DND-41 (cell line): ENCODE measurements around the gene CTNNA1.

ENCODE experiments used
- EZH2 ChIP-seq: IDR thresholded peaks from 3 replicates; pipeline ENCODE4 v1.6.1; 2012; ENCODE audit warnings: borderline replicate concordance, low read depth, mild to moderate bottlenecking, moderate library complexity, low read length, inconsistent platforms; ENCODE audit not compliant: severe bottlenecking
- TF ChIP-seq, protein P1 (sequence below): IDR thresholded peaks from 2 replicates; pipeline ENCODE4 v1.5.1; 2012; ENCODE audit warnings: borderline replicate concordance, low read length, moderate library complexity, mild to moderate bottlenecking; ENCODE audit not compliant: poor library complexity, severe bottlenecking; ENCODE audit errors: extremely low read depth

- TF ChIP-seq, protein P1, sequence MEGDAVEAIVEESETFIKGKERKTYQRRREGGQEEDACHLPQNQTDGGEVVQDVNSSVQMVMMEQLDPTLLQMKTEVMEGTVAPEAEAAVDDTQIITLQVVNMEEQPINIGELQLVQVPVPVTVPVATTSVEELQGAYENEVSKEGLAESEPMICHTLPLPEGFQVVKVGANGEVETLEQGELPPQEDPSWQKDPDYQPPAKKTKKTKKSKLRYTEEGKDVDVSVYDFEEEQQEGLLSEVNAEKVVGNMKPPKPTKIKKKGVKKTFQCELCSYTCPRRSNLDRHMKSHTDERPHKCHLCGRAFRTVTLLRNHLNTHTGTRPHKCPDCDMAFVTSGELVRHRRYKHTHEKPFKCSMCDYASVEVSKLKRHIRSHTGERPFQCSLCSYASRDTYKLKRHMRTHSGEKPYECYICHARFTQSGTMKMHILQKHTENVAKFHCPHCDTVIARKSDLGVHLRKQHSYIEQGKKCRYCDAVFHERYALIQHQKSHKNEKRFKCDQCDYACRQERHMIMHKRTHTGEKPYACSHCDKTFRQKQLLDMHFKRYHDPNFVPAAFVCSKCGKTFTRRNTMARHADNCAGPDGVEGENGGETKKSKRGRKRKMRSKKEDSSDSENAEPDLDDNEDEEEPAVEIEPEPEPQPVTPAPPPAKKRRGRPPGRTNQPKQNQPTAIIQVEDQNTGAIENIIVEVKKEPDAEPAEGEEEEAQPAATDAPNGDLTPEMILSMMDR, result no peak
- no peak for TF ChIP-seq EZH2
Observed at GRCh38 chr5:138872841-138873465, 119.7 kb downstream of the CTNNA1 start.
